ENCODE data around the gene MAB21L3.

MAB21L3 gene

GRCh38 chr1:116166011-116166571, 54.9 kb downstream of the MAB21L3 start:
- peak in 1 of 2 experiments; percentile 45 for DNase-seq

GRCh38 chr1:116166655-116167054, 55.5 kb downstream of the MAB21L3 start:
- no peak for DNase-seq

- DNase-seq = peak in 1 of 2 experiments; percentile 64
Observed at GRCh38 chr1:116167625-116168276, 56.6 kb downstream of the MAB21L3 start.

GRCh38 chr1:116168277-116169032, 57.3 kb downstream of the MAB21L3 start:
- peak; percentile 78 to 97 for DNase-seq

GRCh38 chr1:116169898-116170297, 58.7 kb downstream of the MAB21L3 start:
- no peak for DNase-seq

- DNase-seq = peak; percentile 97 to 99
Observed at GRCh38 chr1:116170721-116171589, 59.8 kb downstream of the MAB21L3 start.

- DNase-seq = no peak
Observed at GRCh38 chr1:116172666-116173065, 61.5 kb downstream of the MAB21L3 start.

GRCh38 chr1:116175611-116176010, 64.4 kb downstream of the MAB21L3 start:
- no peak for DNase-seq

GRCh38 chr1:116176306-116176789, 65.1 kb downstream of the MAB21L3 start:
- no peak for DNase-seq

GRCh38 chr1:116177861-116178260, 66.7 kb downstream of the MAB21L3 start:
- DNase-seq = no peak

GRCh38 chr1:116178837-116179236, 67.6 kb downstream of the MAB21L3 start:
- DNase-seq = peak; percentile 85 to 88

- DNase-seq = peak; percentile 26 to 68
Observed at GRCh38 chr1:116179419-116179818, 68.2 kb downstream of the MAB21L3 start.

GRCh38 chr1:116179964-116180363, 68.8 kb downstream of the MAB21L3 start:
- DNase-seq = peak; percentile 17 to 30

GRCh38 chr1:116182019-116182714, 71.0 kb downstream of the MAB21L3 start:
- no peak for DNase-seq

All from NCI-H526 (cell line).